ENCODE data around the gene DDX10. TPM values are rescaled to one million over a fixed set of nuclear protein-coding genes. Genes with fewer than 3 reads are reported as not detected.

The DDX10 gene
- total RNA-seq, 1 experiment from 2014 or later = 72.2 TPM

GRCh38 chr11:108705061-108705460, 40.2 kb downstream of the DDX10 start:
- no peak for TF ChIP-seq EZH2 (IDR thresholded peaks at IDR 0.05; ENCODE audit: borderline replicate concordance, low read depth, low read length, poor library complexity, severe bottlenecking)
- TF ChIP-seq, protein P1, sequence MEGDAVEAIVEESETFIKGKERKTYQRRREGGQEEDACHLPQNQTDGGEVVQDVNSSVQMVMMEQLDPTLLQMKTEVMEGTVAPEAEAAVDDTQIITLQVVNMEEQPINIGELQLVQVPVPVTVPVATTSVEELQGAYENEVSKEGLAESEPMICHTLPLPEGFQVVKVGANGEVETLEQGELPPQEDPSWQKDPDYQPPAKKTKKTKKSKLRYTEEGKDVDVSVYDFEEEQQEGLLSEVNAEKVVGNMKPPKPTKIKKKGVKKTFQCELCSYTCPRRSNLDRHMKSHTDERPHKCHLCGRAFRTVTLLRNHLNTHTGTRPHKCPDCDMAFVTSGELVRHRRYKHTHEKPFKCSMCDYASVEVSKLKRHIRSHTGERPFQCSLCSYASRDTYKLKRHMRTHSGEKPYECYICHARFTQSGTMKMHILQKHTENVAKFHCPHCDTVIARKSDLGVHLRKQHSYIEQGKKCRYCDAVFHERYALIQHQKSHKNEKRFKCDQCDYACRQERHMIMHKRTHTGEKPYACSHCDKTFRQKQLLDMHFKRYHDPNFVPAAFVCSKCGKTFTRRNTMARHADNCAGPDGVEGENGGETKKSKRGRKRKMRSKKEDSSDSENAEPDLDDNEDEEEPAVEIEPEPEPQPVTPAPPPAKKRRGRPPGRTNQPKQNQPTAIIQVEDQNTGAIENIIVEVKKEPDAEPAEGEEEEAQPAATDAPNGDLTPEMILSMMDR (conservative IDR thresholded peaks at IDR 0.05; ENCODE audit: low read depth, low read length) = no peak
- Histone ChIP-seq H3K27ac (ENCODE audit: low read depth, low read length, poor library complexity, severe bottlenecking) (no peak overlapping the region), H3K4me1 (ENCODE audit: insufficient read depth, low read length, poor library complexity, severe bottlenecking) (no peaks in the 10 kb centered on the region), H3K9me3 (ENCODE audit: low read depth, low read length, poor library complexity, severe bottlenecking) (peaks cover 18% of the 10 kb centered on the region), H3K36me3 (ENCODE audit: insufficient read depth, low read length, poor library complexity, severe bottlenecking) (peaks cover 31% of the 10 kb centered on the region), H3K27me3 (replicated peaks; ENCODE audit: insufficient read depth, low read depth, low read length, poor library complexity) (no peaks in the 10 kb centered on the region), H3K4me3 (ENCODE audit: low read depth, low read length, poor library complexity, severe bottlenecking) (no peak overlapping the region)
- ChIA-PET CTCF (no interaction called here), POLR2A (ENCODE audit: low non-redundant PET) (no interaction called here)
- no peak for DNase-seq (ENCODE audit: low spot score)
- BruUV-seq (replicated peaks) = no TSS peak
- intact Hi-C loops (cut with micrococcal nuclease; ENCODE audit: unreplicated experiment) = no loop called here

DNA sequence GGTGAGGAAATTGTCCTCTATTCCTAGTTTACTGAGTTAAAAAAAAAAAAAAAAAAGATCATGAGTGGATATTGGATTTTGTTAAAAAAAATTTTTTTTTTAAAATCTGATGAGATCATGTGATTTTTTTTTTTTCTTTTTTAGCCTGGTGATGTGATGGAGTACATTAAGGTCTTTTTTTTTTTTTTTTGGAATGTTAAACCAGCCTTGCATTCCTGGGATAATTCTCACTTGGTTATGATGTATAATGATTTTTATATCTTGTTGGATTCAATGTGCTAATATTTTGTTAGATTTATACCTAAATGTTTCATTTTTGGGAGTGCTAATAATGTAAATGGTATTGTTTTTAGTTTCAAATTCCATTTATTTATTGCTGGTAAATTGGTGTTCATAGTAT, 43.3 kb downstream of the DDX10 start:
- intact Hi-C loops (cut with micrococcal nuclease; ENCODE audit: unreplicated experiment) = no loop called here
- peaks cover 18% of the 10 kb centered on the region for H3K9me3 ChIP-seq (ENCODE audit: low read depth, low read length, poor library complexity, severe bottlenecking)
- H3K27ac ChIP-seq (ENCODE audit: low read depth, low read length, poor library complexity, severe bottlenecking) = no peak overlapping the region
- BruUV-seq (replicated peaks) = no TSS peak
- no peak overlapping the region for H3K4me3 ChIP-seq (ENCODE audit: low read depth, low read length, poor library complexity, severe bottlenecking)
- H3K36me3 ChIP-seq (ENCODE audit: insufficient read depth, low read length, poor library complexity, severe bottlenecking) = peaks cover 49% of the 10 kb centered on the region
- H3K27me3 ChIP-seq (replicated peaks; ENCODE audit: insufficient read depth, low read depth, low read length, poor library complexity) = no peaks in the 10 kb centered on the region
- no peaks in the 10 kb centered on the region for H3K4me1 ChIP-seq (ENCODE audit: insufficient read depth, low read length, poor library complexity, severe bottlenecking)
- ChIA-PET POLR2A (ENCODE audit: low non-redundant PET) (no interaction called here), CTCF (no interaction called here)
- no peak for DNase-seq (ENCODE audit: low spot score)
- TF ChIP-seq, protein P1 (conservative IDR thresholded peaks at IDR 0.05; ENCODE audit: low read depth, low read length) = no peak
- TF ChIP-seq EZH2 (IDR thresholded peaks at IDR 0.05; ENCODE audit: borderline replicate concordance, low read depth, low read length, poor library complexity, severe bottlenecking) = no peak

DNA sequence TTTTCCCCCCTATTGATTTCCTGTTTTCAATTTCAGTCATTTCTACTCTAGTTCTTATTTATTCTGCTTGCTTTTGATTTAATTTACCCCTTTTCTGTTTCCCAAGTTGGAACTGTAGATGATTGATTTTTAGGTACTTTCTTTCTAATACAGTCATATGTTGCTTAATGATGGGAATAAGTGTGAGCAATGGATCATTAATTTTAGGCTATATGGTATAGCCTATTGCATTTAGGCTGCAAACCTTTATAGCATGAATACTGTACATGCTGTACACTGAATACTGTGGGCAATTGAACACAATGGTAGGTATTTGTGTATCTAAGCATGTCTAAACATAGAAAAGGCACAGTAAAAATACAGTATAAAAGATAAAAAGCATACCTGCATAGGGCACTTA, 44.9 kb downstream of the DDX10 start:
- no peaks in the 10 kb centered on the region for H3K27me3 ChIP-seq (replicated peaks; ENCODE audit: insufficient read depth, low read depth, low read length, poor library complexity)
- no peak for TF ChIP-seq EZH2 (IDR thresholded peaks at IDR 0.05; ENCODE audit: borderline replicate concordance, low read depth, low read length, poor library complexity, severe bottlenecking)
- TF ChIP-seq, protein P1 (conservative IDR thresholded peaks at IDR 0.05; ENCODE audit: low read depth, low read length) = no peak
- no peak for DNase-seq (ENCODE audit: low spot score)
- H3K4me3 ChIP-seq (ENCODE audit: low read depth, low read length, poor library complexity, severe bottlenecking) = no peak overlapping the region
- peaks cover 18% of the 10 kb centered on the region for H3K9me3 ChIP-seq (ENCODE audit: low read depth, low read length, poor library complexity, severe bottlenecking)
- no TSS peak for BruUV-seq (replicated peaks)
- ChIA-PET CTCF (no interaction called here), POLR2A (ENCODE audit: low non-redundant PET) (no interaction called here)
- no peak overlapping the region for H3K27ac ChIP-seq (ENCODE audit: low read depth, low read length, poor library complexity, severe bottlenecking)
- intact Hi-C loops (cut with micrococcal nuclease; ENCODE audit: unreplicated experiment) = no loop called here
- H3K36me3 ChIP-seq (ENCODE audit: insufficient read depth, low read length, poor library complexity, severe bottlenecking) = peaks cover 49% of the 10 kb centered on the region
- no peaks in the 10 kb centered on the region for H3K4me1 ChIP-seq (ENCODE audit: insufficient read depth, low read length, poor library complexity, severe bottlenecking)

Data from A673 (cell line).